NAMALWA (cell line): ENCODE measurements around the gene RFLNA.
"Not testable (repeated sequence)": the region's sequence is repeated elsewhere in the genome, so short reads cannot be mapped to it uniquely, and the experiment has no call there.

Source experiments
- DNase-seq: peaks from one replicate; pipeline ENCODE4 v3.0.0-alpha.2; 2015; ENCODE audit warnings: low spot score

RFLNA gene

GRCh38 chr12:124282287-124282686 is 12.6 kb upstream of the RFLNA start:
- no peak for DNase-seq

- DNase-seq: no peak
Measured at GRCh38 chr12:124283326-124283725, 11.6 kb upstream of the RFLNA start.

GRCh38 chr12:124284368-124284767 is 10.5 kb upstream of the RFLNA start:
- DNase-seq: no peak

GRCh38 chr12:124286414-124286813 is 8.5 kb upstream of the RFLNA start:
- DNase-seq: no peak

- DNase-seq: no peak
Measured at GRCh38 chr12:124286971-124287370, 7.9 kb upstream of the RFLNA start.

GRCh38 chr12:124289634-124290600 is 5.0 kb upstream of the RFLNA start:
- DNase-seq: no peak

- no peak for DNase-seq
Measured at GRCh38 chr12:124292385-124292784, 2.5 kb upstream of the RFLNA start.

GRCh38 chr12:124293286-124294003 is 1.4 kb upstream of the RFLNA start:
- no peak for DNase-seq

- DNase-seq: no peak
Measured at GRCh38 chr12:124295431-124296058, 652 bp downstream of the RFLNA start.

GRCh38 chr12:124296295-124296915 is 1.5 kb downstream of the RFLNA start:
- DNase-seq: no peak

- no peak for DNase-seq
Measured at GRCh38 chr12:124296916-124297351, 2.0 kb downstream of the RFLNA start.

GRCh38 chr12:124297389-124297788 is 2.5 kb downstream of the RFLNA start:
- DNase-seq: no peak

GRCh38 chr12:124297856-124298255 is 3.0 kb downstream of the RFLNA start:
- no peak for DNase-seq

GRCh38 chr12:124298685-124299410 is 4.0 kb downstream of the RFLNA start:
- no peak for DNase-seq

- no peak for DNase-seq
Measured at GRCh38 chr12:124299628-124300388, 4.9 kb downstream of the RFLNA start.

GRCh38 chr12:124300657-124301056 is 5.8 kb downstream of the RFLNA start:
- DNase-seq: not testable (repeated sequence)

GRCh38 chr12:124301084-124301654 is 6.3 kb downstream of the RFLNA start:
- DNase-seq: no peak

- no peak for DNase-seq
Measured at GRCh38 chr12:124302241-124302806, 7.4 kb downstream of the RFLNA start.

GRCh38 chr12:124302807-124303578 is 8.1 kb downstream of the RFLNA start:
- no peak for DNase-seq
